ENCODE results near the gene ADGRA3.

DNA sequence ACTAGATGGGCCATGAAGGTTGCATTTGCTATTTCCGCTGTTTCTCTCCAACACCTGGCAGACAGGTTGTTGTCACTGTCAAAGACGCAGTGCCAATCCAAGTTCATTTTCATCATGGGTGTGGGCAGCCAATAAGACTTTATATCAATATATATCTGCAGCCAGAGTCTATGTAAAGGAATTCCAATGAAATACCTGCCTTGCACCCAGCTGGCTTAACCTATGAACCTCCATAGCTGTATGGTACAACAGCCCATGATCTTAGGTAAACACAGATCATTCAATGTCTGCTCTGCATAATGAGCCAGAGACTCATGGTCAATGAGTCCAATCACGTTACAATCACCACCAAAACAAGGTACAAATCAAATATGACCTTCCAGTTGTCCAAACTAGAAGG, 37.7 kb upstream of the ADGRA3 start:
- no peak for TF ChIP-seq PATZ1 (tag by site-specific recombination; IDR thresholded peaks at IDR 0.05)
- TF ChIP-seq, protein P1, sequence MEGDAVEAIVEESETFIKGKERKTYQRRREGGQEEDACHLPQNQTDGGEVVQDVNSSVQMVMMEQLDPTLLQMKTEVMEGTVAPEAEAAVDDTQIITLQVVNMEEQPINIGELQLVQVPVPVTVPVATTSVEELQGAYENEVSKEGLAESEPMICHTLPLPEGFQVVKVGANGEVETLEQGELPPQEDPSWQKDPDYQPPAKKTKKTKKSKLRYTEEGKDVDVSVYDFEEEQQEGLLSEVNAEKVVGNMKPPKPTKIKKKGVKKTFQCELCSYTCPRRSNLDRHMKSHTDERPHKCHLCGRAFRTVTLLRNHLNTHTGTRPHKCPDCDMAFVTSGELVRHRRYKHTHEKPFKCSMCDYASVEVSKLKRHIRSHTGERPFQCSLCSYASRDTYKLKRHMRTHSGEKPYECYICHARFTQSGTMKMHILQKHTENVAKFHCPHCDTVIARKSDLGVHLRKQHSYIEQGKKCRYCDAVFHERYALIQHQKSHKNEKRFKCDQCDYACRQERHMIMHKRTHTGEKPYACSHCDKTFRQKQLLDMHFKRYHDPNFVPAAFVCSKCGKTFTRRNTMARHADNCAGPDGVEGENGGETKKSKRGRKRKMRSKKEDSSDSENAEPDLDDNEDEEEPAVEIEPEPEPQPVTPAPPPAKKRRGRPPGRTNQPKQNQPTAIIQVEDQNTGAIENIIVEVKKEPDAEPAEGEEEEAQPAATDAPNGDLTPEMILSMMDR (tag by site-specific recombination; IDR thresholded peaks at IDR 0.05): no peak

Measured in HEK293 (cell line).